NB4 (cell line): ENCODE data around the gene CAMK4.

Source experiments
- CTCF ChIP-seq: IDR thresholded peaks from one replicate; pipeline ENCODE4 v1.5.1; 2012; ENCODE audit warnings: low read depth, low read length
- POLR2A ChIP-seq: IDR thresholded peaks from 2 replicates; pipeline ENCODE4 v1.6.1; 2011; ENCODE audit warnings: mild to moderate bottlenecking; ENCODE audit not compliant: insufficient read length; ENCODE audit errors: extremely low read depth
- TF ChIP-seq, protein P1 (sequence below): IDR thresholded peaks from 2 replicates; pipeline ENCODE4 v1.6.1; 2011; ENCODE audit warnings: low read depth, low read length

DNA sequence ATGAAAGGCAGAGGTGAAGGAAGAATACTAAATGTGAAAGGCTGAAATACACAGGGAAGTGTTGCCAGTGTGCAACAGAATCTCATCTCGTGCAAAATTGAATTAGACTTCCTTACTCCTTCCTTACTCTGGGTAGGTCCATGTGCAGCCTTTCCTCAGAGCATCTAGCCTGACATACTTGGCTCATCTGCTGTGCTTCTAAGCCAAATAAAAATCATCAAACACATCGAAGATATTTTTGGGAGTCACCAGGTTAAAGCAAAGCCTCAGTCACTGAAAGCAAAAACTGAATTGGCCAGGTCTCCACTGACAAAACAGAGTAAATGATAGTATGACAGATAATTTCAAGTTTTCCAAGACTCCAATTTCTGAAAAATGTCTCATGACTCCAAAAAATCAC is 268.8 kb downstream of the CAMK4 start:
- TF ChIP-seq CTCF = no peak
- TF ChIP-seq POLR2A = no peak
- TF ChIP-seq, protein P1, sequence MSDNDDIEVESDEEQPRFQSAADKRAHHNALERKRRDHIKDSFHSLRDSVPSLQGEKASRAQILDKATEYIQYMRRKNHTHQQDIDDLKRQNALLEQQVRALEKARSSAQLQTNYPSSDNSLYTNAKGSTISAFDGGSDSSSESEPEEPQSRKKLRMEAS = no peak
